Measurements from ENCODE around the gene ELFN2.

DNA sequence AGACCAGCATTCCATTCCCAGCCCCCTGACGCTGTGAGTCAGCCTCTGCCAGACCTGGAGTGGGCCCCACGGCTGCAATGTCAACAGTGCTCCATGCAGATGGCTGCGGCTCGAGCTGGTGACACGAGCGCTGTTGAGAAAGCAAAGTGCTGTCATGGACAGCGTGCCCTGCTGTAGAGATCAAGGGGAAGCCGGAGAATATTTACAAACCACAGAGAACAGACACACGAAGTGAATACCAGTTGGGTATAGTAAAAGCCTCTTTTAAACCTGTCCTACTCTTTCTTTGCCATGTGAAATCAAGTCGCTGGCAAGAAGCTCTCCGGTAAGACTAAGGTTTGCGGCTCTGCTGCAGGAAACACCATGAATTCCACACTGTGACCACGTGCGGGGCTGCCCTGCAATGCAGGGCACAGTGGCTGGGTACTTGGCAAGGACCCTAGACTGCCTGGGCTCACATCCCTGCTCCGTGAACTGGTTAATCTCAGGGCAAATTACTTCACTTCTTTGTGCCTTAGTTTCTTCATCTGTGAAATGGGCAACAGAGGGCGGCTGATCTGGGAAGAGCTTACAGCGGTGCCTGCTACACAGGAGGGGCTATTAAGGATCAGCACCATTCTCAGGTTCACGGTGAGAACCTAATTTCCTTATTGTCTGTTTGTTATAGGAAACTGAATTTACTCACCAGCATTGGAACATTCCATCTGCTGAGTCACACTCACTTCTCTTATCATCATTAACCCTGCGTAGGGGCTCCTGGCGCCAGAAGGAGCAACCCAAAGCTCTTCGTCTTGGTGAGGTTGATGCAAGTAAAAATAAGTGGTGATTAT is 27.8 kb upstream of the ELFN2 start:
- TF ChIP-seq CTCF (IDR thresholded peaks at IDR 0.05), result no peak
- TF ChIP-seq POLR2A (IDR thresholded peaks at IDR 0.05), result no peak
- no peak for TF ChIP-seq POLR2AphosphoS5 (IDR thresholded peaks at IDR 0.05)
- TF ChIP-seq EP300 (IDR thresholded peaks at IDR 0.05), result no peak

Measured in stomach (tissue), 4 donors.